Peyer's patch (tissue), 4 donors: ENCODE results near the gene OR13C2. TPM values are rescaled to one million over a fixed set of nuclear protein-coding genes. Genes with fewer than 3 reads are reported as not detected.
"Not testable (repeated sequence)": the region's sequence is repeated elsewhere in the genome, so short reads cannot be mapped to it uniquely, and the experiment has no call there.

Experiments
- DNase-seq, 3 donors: peaks; one replicate each; pipeline ENCODE4 v3.0.0-alpha.2; 2017 to 2019
- H3K27ac ChIP-seq, 4 donors: fragments of 200-600 bp; sonication (generic); one replicate each; pipeline ENCODE4 v1.5.1; 2016 to 2019
- H3K27me3 ChIP-seq, 2 donors: fragments of 200-600 bp; sonication (generic); one replicate each; pipeline ENCODE4 v1.5.1; 2019
- H3K36me3 ChIP-seq, 3 donors: fragments of 200-600 bp; sonication (generic); one replicate each; pipeline ENCODE4 v1.5.1; 2016 to 2019
- H3K4me1 ChIP-seq, 4 donors: fragments of 200-600 bp; sonication (generic); one replicate each; pipeline ENCODE4 v1.5.1; 2016 to 2019
- H3K4me3 ChIP-seq, 4 donors: fragments of 200-600 bp; sonication (generic); 1 replicate in 3 of 4; 2 replicates in 1 of 4; pipeline ENCODE4 v1.5.1; 2016 to 2019; ENCODE audit warnings: mild to moderate bottlenecking in 1 of 4
- H3K9me3 ChIP-seq, 4 donors: fragments of 200-600 bp; sonication (generic); one replicate each; pipeline ENCODE4 v1.5.1; 2016 to 2019; ENCODE audit warnings: mild to moderate bottlenecking in 1 of 4
- CTCF ChIP-seq, 6 experiments: fragments of 450-650 bp in 4 of 6; fragments of 200-600 bp in 2 of 6; sonication (generic) in 1 of 6; IDR thresholded peaks; one replicate each; pipeline ENCODE4 v1.5.1; 2017 to 2019; ENCODE audit warnings: antibody characterized with exemption in 6 of 6, mild to moderate bottlenecking in 3 of 6, moderate library complexity in 1 of 6
- POLR2A ChIP-seq, 2 donors: fragments of 450-650 bp; IDR thresholded peaks; one replicate each; pipeline ENCODE4 v1.5.1; 2017; ENCODE audit warnings: antibody characterized with exemption in 2 of 2, mild to moderate bottlenecking in 2 of 2, moderate library complexity in 2 of 2
- total RNA-seq, 4 donors: library from RNA; depleted of rRNA; stranded (reverse); fragments of >200 nt; gene quantifications; one replicate each; pipeline ENCODE4 v1.1.0, GENCODE V29; 2016

The OR13C2 gene, protein sequence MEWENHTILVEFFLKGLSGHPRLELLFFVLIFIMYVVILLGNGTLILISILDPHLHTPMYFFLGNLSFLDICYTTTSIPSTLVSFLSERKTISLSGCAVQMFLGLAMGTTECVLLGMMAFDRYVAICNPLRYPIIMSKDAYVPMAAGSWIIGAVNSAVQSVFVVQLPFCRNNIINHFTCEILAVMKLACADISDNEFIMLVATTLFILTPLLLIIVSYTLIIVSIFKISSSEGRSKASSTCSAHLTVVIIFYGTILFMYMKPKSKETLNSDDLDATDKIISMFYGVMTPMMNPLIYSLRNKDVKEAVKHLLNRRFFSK
- not detected for total RNA-seq

DNA sequence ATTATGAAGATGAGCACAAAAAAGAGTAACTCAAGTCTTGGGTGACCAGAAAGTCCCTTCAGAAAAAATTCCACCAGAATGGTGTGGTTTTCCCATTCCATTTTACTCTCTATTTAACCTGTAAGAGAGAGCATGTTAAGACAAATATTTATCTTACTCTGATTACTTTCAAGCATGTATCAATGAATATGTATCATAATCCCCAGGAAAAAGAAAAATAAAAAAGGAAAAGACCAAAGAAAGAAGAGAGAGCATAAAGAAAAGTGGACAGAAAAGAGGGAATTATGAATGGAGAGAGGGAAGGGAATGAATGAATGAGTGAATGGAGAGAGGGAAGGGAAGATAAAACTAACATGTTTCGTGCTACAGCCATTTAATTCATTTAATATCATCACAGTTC lies at the start of gene OR13C2:
OR13C2 (minus strand) TSS at position 101 of the 400 bp plus-strand sequence; CDS start at position 101, 0 bp downstream.
- not testable (repeated sequence) for H3K36me3 ChIP-seq, H3K27me3 ChIP-seq, DNase-seq, H3K4me3 ChIP-seq, H3K27ac ChIP-seq, H3K9me3 ChIP-seq, H3K4me1 ChIP-seq

- Histone ChIP-seq H3K9me3 (no peaks in the 10 kb centered on the region), H3K36me3 (no peaks in the 10 kb centered on the region), H3K4me1 (no peaks in the 10 kb centered on the region), H3K27me3 (no peaks in the 10 kb centered on the region), H3K4me3 (no peak overlapping the region), H3K27ac (no peak overlapping the region)
- TF ChIP-seq CTCF (IDR thresholded peaks at IDR 0.05) (no peak), POLR2A (IDR thresholded peaks at IDR 0.05) (no peak)
- DNase-seq = no peak
Observed at GRCh38 chr9:104635456-104635855, 30.0 kb upstream of the OR13C2 start.

DNA sequence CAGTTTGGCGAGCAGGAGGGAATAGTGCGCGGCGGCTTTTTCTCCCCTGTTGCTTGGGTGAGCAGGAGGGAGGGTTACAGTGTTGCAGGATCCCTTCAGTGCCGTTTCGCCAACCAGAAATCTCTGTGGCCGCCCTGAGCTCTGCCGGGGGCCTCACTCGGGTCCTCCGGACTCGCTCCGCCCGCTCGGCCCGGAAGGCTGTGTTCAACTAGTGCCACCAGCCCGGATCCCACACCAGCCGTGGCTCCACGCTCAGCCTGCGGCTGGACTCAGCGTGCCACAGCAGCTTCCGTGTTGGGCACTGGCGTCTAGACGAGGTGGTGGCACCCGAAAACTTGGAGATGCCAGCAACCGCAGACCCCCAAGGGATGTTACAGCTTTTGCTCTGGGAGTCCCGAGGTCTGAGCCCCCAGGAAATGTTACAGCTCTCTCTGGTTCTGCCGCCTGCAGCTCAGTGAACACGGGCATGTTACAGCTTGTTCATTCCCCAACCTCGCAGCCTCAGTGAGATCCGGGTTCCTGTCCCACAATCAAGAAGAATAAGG lies 28.6 kb upstream of the OR13C2 start:
- H3K27ac ChIP-seq = no peak overlapping the region

GRCh38 chr9:104625964-104626363 lies 20.5 kb upstream of the OR13C2 start:
- H3K27ac ChIP-seq, H3K36me3 ChIP-seq, H3K4me1 ChIP-seq, H3K9me3 ChIP-seq, H3K27me3 ChIP-seq, DNase-seq, H3K4me3 ChIP-seq: not testable (repeated sequence)

More for the DNA sequence above, 28.6 kb upstream of the OR13C2 start:
- no peak for TF ChIP-seq CTCF (IDR thresholded peaks at IDR 0.05)
- no peak for TF ChIP-seq POLR2A (IDR thresholded peaks at IDR 0.05)
- no peak for DNase-seq
- Histone ChIP-seq H3K4me3 (no peak overlapping the region), H3K4me1 (no peaks in the 10 kb centered on the region), H3K36me3 (no peaks in the 10 kb centered on the region), H3K9me3 (no peaks in the 10 kb centered on the region), H3K27me3 (no peaks in the 10 kb centered on the region)

DNA sequence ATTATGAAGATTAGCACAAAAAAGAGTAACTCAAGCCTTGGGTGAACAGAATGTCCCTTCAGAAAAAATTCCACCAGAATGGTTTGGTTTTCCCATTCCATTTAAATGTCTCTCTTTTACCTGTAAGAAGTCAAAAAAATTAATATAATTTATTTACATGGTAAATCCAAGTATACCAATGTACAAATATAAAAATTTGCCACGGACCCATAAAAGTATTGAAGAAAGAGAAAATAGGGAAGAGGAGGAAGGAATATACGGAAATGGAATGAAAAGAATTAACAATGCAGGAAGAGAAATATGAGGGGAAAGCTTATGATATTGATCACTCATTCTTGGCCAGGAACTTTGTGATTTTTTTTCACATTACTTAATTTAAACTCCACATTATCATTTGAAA lies 12.7 kb upstream of the OR13C2 start, which contains the start of gene OR13C9:
OR13C9 (minus strand) TSS at position 101 of the 400 bp plus-strand sequence; CDS start at position 101, 0 bp downstream.
- H3K4me3 ChIP-seq = no peak within 1 kb of the TSS

GRCh38 chr9:104617418-104617817 lies 12.0 kb upstream of the OR13C2 start:
- Histone ChIP-seq H3K27me3 (no peaks in the 10 kb centered on the region), H3K4me1 (no peaks in the 10 kb centered on the region), H3K36me3 (no peaks in the 10 kb centered on the region), H3K4me3 (no peak overlapping the region), H3K27ac (no peak overlapping the region), H3K9me3 (no peaks in the 10 kb centered on the region)
- TF ChIP-seq POLR2A (IDR thresholded peaks at IDR 0.05) = no peak
- no peak for TF ChIP-seq CTCF (IDR thresholded peaks at IDR 0.05)
- no peak for DNase-seq

More for the DNA sequence above, 12.7 kb upstream of the OR13C2 start, which contains the start of gene OR13C9:
- Histone ChIP-seq H3K27me3 (no peaks in the 10 kb centered on the region), H3K36me3 (no peaks in the 10 kb centered on the region), H3K27ac (no peak within 1 kb of the TSS), H3K9me3 (no peaks in the 10 kb centered on the region), H3K4me1 (no peaks in the 10 kb centered on the region)
- TF ChIP-seq CTCF (IDR thresholded peaks at IDR 0.05) (no peak), POLR2A (IDR thresholded peaks at IDR 0.05) (no peak)
- DNase-seq = no peak
